T follicular helper cell (primary cell): Measurements from ENCODE around the gene PRSS36.

Experiments used
- DNase-seq: peaks from one replicate; pipeline ENCODE4 v3.0.0-alpha.2; 2020; ENCODE audit warnings: low read depth

PRSS36 gene

GRCh38 chr16:31099860-31100638, 49.8 kb downstream of the PRSS36 start:
- DNase-seq, result no peak

GRCh38 chr16:31094424-31095120, 55.3 kb downstream of the PRSS36 start, which contains the start of gene VKORC1:
Gene VKORC1, minus strand, starts transcription at chr16:31094797. Its CDS starts 68 bp downstream, at chr16:31094729.
- peak; percentile 77 for DNase-seq

GRCh38 chr16:31094088-31094423, 55.8 kb downstream of the PRSS36 start:
- DNase-seq, result no peak

GRCh38 chr16:31093132-31093703, 56.6 kb downstream of the PRSS36 start:
- DNase-seq, result no peak

- DNase-seq, result no peak
These were observed 57.5 kb downstream of the PRSS36 start for GRCh38 chr16:31092330-31092729.

- no peak for DNase-seq
These were observed 59.3 kb downstream of the PRSS36 start for GRCh38 chr16:31090540-31090939.

- no peak for DNase-seq
These were observed 60.7 kb downstream of the PRSS36 start for GRCh38 chr16:31089199-31089598.
